ENCODE measurements around the gene LSAMP. TPM values are rescaled to one million over a fixed set of nuclear protein-coding genes. Genes with fewer than 3 reads are reported as not detected.

LSAMP gene
- total RNA-seq, 4 donors from 2014 or later, result 1.3 to 8.3 (median 1.8) TPM

DNA sequence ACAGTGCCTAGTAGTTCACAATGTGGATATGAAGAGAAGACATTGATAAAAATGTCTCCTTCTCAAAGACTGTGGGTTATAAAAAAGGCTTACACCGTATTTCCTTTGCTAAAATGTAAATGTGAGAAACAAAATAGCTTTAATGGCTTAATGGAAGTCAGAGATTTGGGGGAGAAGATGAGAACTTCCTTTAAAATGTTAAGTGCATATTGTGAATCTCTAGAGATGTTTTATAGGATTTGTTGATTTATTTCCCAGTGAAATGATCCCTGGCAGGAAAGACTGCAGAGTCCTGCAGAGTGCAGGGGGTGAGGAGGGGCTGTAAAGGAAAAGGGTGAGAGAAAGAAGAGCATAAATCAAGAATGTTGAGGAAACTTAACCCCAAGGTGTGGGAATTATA, 516.9 kb downstream of the LSAMP start:
- Histone ChIP-seq H3K36me3 (no peaks in the 10 kb centered on the region), H3K4me1 (no peaks in the 10 kb centered on the region), H3K27me3 (no peaks in the 10 kb centered on the region), H3K27ac (no peak overlapping the region), H3K4me3 (no peak overlapping the region), H3K9me3 (no peaks in the 10 kb centered on the region)
- DNase-seq, result no peak
- TF ChIP-seq POLR2A (IDR thresholded peaks at IDR 0.05) (no peak), CTCF (IDR thresholded peaks at IDR 0.05) (no peak)

- Histone ChIP-seq H3K27me3 (no peaks in the 10 kb centered on the region), H3K4me3 (no peak overlapping the region), H3K9me3 (no peaks in the 10 kb centered on the region), H3K4me1 (no peaks in the 10 kb centered on the region), H3K36me3 (no peaks in the 10 kb centered on the region), H3K27ac (no peak overlapping the region)
- no peak for TF ChIP-seq POLR2A (IDR thresholded peaks at IDR 0.05)
- no peak for TF ChIP-seq CTCF (IDR thresholded peaks at IDR 0.05)
- DNase-seq, result no peak
Measured at GRCh38 chr3:115927197-115927596, 518.1 kb downstream of the LSAMP start.

GRCh38 chr3:115922681-115923347, 522.5 kb downstream of the LSAMP start:
- no peak overlapping the region for H3K27ac ChIP-seq
- H3K36me3 ChIP-seq, result no peaks in the 10 kb centered on the region
- H3K27me3 ChIP-seq, result no peaks in the 10 kb centered on the region
- no peaks in the 10 kb centered on the region for H3K4me1 ChIP-seq
- H3K4me3 ChIP-seq, result no peak overlapping the region
- TF ChIP-seq CTCF (IDR thresholded peaks at IDR 0.05) (no peak), POLR2A (IDR thresholded peaks at IDR 0.05) (no peak)
- DNase-seq, result no peak
- no peaks in the 10 kb centered on the region for H3K9me3 ChIP-seq

GRCh38 chr3:115921711-115922110, 523.6 kb downstream of the LSAMP start:
- Histone ChIP-seq H3K27me3 (no peaks in the 10 kb centered on the region), H3K27ac (no peak overlapping the region), H3K36me3 (no peaks in the 10 kb centered on the region), H3K9me3 (no peaks in the 10 kb centered on the region), H3K4me3 (no peak overlapping the region), H3K4me1 (no peaks in the 10 kb centered on the region)
- TF ChIP-seq POLR2A (IDR thresholded peaks at IDR 0.05) (no peak), CTCF (IDR thresholded peaks at IDR 0.05) (no peak)
- DNase-seq, result no peak

DNA sequence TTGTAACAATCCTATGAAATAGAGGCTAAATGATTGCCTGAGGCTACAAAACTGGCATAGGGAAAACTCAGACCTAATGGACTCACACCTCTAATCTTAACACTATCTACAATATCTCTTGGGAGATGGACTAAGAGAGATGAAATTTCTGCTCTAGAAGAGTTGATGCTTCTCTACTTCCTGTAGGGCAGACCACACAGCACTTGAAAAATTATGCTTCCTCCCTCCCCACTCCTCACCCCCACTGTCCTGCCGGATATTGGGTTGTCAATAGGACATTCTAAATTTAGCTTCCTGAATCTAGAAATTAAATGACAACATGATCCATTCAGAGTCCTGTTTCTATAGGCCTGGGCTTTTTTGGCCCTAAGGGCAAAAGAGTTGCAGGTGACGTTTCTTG, 526.4 kb downstream of the LSAMP start:
- Histone ChIP-seq H3K27ac (no peak overlapping the region), H3K4me1 (no peaks in the 10 kb centered on the region), H3K9me3 (no peaks in the 10 kb centered on the region), H3K27me3 (no peaks in the 10 kb centered on the region), H3K4me3 (no peak overlapping the region), H3K36me3 (no peaks in the 10 kb centered on the region)
- no peak for TF ChIP-seq CTCF (IDR thresholded peaks at IDR 0.05)
- no peak for TF ChIP-seq POLR2A (IDR thresholded peaks at IDR 0.05)
- no peak for DNase-seq

GRCh38 chr3:115916866-115917265, 528.4 kb downstream of the LSAMP start:
- Histone ChIP-seq H3K27ac (no peak overlapping the region), H3K9me3 (no peaks in the 10 kb centered on the region), H3K36me3 (no peaks in the 10 kb centered on the region), H3K4me1 (no peaks in the 10 kb centered on the region), H3K27me3 (no peaks in the 10 kb centered on the region), H3K4me3 (no peak overlapping the region)
- no peak for TF ChIP-seq POLR2A (IDR thresholded peaks at IDR 0.05)
- no peak for TF ChIP-seq CTCF (IDR thresholded peaks at IDR 0.05)
- DNase-seq, result no peak
